GM12878 (cell line): ENCODE results near the gene TACC2. TPM values are rescaled to one million over a fixed set of nuclear protein-coding genes. Genes with fewer than 3 reads are reported as not detected.

Source experiments
- ATAC-seq: fragments of 200-7000 bp; cut with Tn5 transposase; 3 replicates; pipeline ENCODE4 v1.9.1; 2020; ENCODE audit warnings: mild to moderate bottlenecking, moderate library complexity
- BruUV-seq: library from RNA; stranded (reverse); fragments of 400-500 nt; replicated peaks from 2 replicates; lab custom pipeline; 2021; lab: Mats Ljungman, UMichigan
- CTCF ChIA-PET: fragments of 300-600 bp; sonication (Branson Sonifier 250); formaldehyde crosslinking; extraction: SDS; loops from one replicate; lab custom pipeline; 2021; ENCODE audit warnings: inconsistent platforms; lab: Yijun Ruan, JAX
- POLR2A ChIA-PET: fragments of 350-600 bp; formaldehyde crosslinking; extraction: SDS; loops from one replicate; lab custom pipeline; 2021; ENCODE audit warnings: inconsistent platforms; lab: Charles Lee
- RAD21 ChIA-PET: fragments of 300-600 bp; sonication (Branson Sonifier 250); formaldehyde crosslinking; loops from one replicate; lab custom pipeline; 2023; ENCODE audit warnings: antibody characterized with exemption; ENCODE audit not compliant: unreplicated experiment; lab: Charles Lee
- SMC1A ChIA-PET: fragments of 300-600 bp; sonication (Branson Sonifier 250); formaldehyde crosslinking; loops from one replicate; lab custom pipeline; 2023; ENCODE audit not compliant: unreplicated experiment, uncharacterized antibody; lab: Charles Lee
- DNase-seq: peaks from one replicate; pipeline ENCODE4 v3.0.0-alpha.2; 2011; ENCODE audit warnings: low read depth, low spot score
- FAIRE-seq: peaks from 3 replicates; lab custom pipeline; 2011; peaks lifted over from hg19 to GRCh38; lab: Jason Lieb, UNC
- H2AFZ ChIP-seq: 2 replicates; pipeline ENCODE4 v1.6.0; 2011; ENCODE audit warnings: low read depth, low read length, control low read depth; ENCODE audit not compliant: control insufficient read depth
- H3K27ac ChIP-seq: 2 replicates; pipeline ENCODE4 v1.5.1; 2011; ENCODE audit warnings: control low read depth; ENCODE audit not compliant: control insufficient read depth, insufficient read depth
- H3K27me3 ChIP-seq, 2 experiments: replicated peaks in 1 of 2; 2 replicates each; pipeline versions ENCODE4 v1.6.0 to v1.6.1; 2011; ENCODE audit warnings: low read length in 1 of 2; ENCODE audit not compliant: control insufficient read depth in 2 of 2, insufficient read depth in 2 of 2
- H3K36me3 ChIP-seq, 2 experiments: 2 replicates each; pipeline ENCODE4 v1.5.1; 2011; ENCODE audit warnings: low read length in 1 of 2; ENCODE audit not compliant: control insufficient read depth in 2 of 2, insufficient read depth in 2 of 2
- H3K4me1 ChIP-seq: 2 replicates; pipeline ENCODE4 v1.6.1; 2011; ENCODE audit warnings: mild to moderate bottlenecking, low read length, moderate library complexity, mixed read lengths; ENCODE audit not compliant: control insufficient read depth, insufficient read depth
- H3K4me2 ChIP-seq: 2 replicates; pipeline ENCODE4 v1.6.0; 2011; ENCODE audit warnings: control low read depth; ENCODE audit not compliant: control insufficient read depth, insufficient read depth
- H3K4me3 ChIP-seq: fragments of 200-600 bp; sonication (generic); 2 replicates; pipeline ENCODE4 v1.5.1; 2016
- H3K79me2 ChIP-seq: 2 replicates; pipeline ENCODE4 v1.6.0; 2011; ENCODE audit warnings: low read length; ENCODE audit not compliant: control insufficient read depth, insufficient read depth
- H3K9ac ChIP-seq: 2 replicates; pipeline ENCODE4 v1.8.0; 2011; ENCODE audit warnings: low read length, control low read depth, mixed read lengths; ENCODE audit not compliant: control insufficient read depth, insufficient read depth
- H3K9me3 ChIP-seq: replicated peaks from 3 replicates; pipeline ENCODE4 v1.5.1; 2011; ENCODE audit warnings: mild to moderate bottlenecking, low read length; ENCODE audit not compliant: control insufficient read depth, insufficient read depth
- H4K20me1 ChIP-seq: 2 replicates; pipeline ENCODE4 v1.6.0; 2011; ENCODE audit not compliant: control insufficient read depth, insufficient read depth
- DPF2 ChIP-seq: fragments of 450-650 bp; IDR thresholded peaks from 2 replicates; pipeline ENCODE4 v1.6.1; 2017; ENCODE audit warnings: mild to moderate bottlenecking
- NFYB ChIP-seq: IDR thresholded peaks from 2 replicates; pipeline ENCODE4 v1.6.1; 2011; ENCODE audit warnings: low read depth, mild to moderate bottlenecking, low read length, improper control_type of control experiment, moderate library complexity; ENCODE audit not compliant: insufficient read depth
- NRF1 ChIP-seq: conservative IDR thresholded peaks from 2 replicates; pipeline ENCODE4 v1.6.1; 2011; ENCODE audit warnings: mild to moderate bottlenecking, low read depth, low read length, improper control_type of control experiment
- PKNOX1 ChIP-seq: fragments of 450-650 bp; IDR thresholded peaks from 2 replicates; pipeline ENCODE4 v1.6.1; 2016; ENCODE audit warnings: mild to moderate bottlenecking
- WGBS: methylation state at CpG from one replicate; pipeline ENCODE4 v1.1.6; 2016; ENCODE audit warnings: low lambda C conversion rate; ENCODE audit not compliant: insufficient replicate concordance, insufficient coverage; ENCODE audit errors: missing lambda C conversion rate; 5-methylcytosine and 5-hydroxymethylcytosine counted together
- in situ Hi-C: fragments of 300-500 bp; cut with MboI; formaldehyde crosslinking; loops from 9 replicates; pipeline ENCODE4 v1.14.3; 2018; ENCODE audit warnings: mixed read lengths
- intact Hi-C: fragments of 100-400 bp; cut with micrococcal nuclease; formaldehyde crosslinking; loops from one replicate; pipeline ENCODE4 v1.14.2; 2022; ENCODE audit not compliant: unreplicated experiment
- polyA plus RNA-seq, 11 experiments: library from polyadenylated mRNA; depleted of rRNA in 4 of 11; unstranded in 6 of 11; stranded (reverse) in 5 of 11; fragments of >200 nt; fragmentation: Nextera tagmentation in 4 of 11; fragmentation: Illumina TruSeq in 1 of 11; extraction: Ambion mirVana in 4 of 11; extraction: Trizol in 1 of 11; gene quantifications; 1 replicate in 1 of 11; 2 replicates in 10 of 11; pipeline versions ENCODE4 v1.2.1 to v1.2.3, GENCODE V29; 2011 to 2016; ENCODE audit warnings: inconsistent platforms in 2 of 11, missing spikeins in 2 of 11, low read depth in 1 of 11
- total RNA-seq, 4 experiments: library from RNA; depleted of rRNA in 3 of 4; stranded (reverse); fragments of >200 nt in 3 of 4; fragmentation: Illumina TruSeq in 1 of 4; extraction: Trizol in 1 of 4; gene quantifications; 2 replicates each; pipeline versions ENCODE4 v1.2.1 to v1.2.3, GENCODE V29; 2013 to 2021
- TF ChIP-seq, protein P1 (sequence below): IDR thresholded peaks from 2 replicates; pipeline ENCODE4 v1.6.1; 2012; ENCODE audit warnings: low read depth, low read length, improper control_type of control experiment

TACC2 gene
- total and polyA plus RNA-seq, 10 of the 15 experiments (the other 5 are each of a cell fraction or from before 2014, with no cell fraction given) = 0.07 to 0.64 (median 0.13) TPM; not detected in 5

DNA sequence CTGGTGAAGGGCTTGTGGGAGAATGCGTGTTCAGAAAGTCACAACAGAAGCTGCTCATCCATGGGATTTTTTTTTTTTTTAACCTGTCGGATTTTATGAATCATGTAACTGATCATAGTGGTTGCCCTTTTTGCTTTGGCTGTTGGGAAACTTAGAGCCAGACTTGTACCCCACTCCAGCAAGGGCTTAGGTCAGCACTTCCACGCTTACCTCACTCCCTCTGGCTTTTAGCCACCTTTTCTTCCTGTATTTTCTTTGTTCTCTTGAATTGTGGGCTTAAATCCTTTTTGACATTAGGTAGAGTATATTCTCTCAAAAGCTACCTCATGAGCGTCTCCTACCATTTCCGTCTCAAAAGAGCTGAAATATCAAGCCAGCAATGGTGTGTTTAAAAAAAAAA, 168.5 kb downstream of the TACC2 start:
- in situ Hi-C loops = no loop called here
- BruUV-seq = no TSS peak
- FAIRE-seq = no peak

More for the DNA sequence above, 168.5 kb downstream of the TACC2 start:
- H3K27ac ChIP-seq = no peak overlapping the region
- H3K27me3 ChIP-seq = peaks cover 4 to 14% of the 10 kb centered on the region in 2 experiments
- H3K79me2 ChIP-seq = no peaks in the 10 kb centered on the region
- TF ChIP-seq PKNOX1 = no peak
- TF ChIP-seq NFYB = no peak
- no peak for TF ChIP-seq DPF2
- TF ChIP-seq, protein P1, sequence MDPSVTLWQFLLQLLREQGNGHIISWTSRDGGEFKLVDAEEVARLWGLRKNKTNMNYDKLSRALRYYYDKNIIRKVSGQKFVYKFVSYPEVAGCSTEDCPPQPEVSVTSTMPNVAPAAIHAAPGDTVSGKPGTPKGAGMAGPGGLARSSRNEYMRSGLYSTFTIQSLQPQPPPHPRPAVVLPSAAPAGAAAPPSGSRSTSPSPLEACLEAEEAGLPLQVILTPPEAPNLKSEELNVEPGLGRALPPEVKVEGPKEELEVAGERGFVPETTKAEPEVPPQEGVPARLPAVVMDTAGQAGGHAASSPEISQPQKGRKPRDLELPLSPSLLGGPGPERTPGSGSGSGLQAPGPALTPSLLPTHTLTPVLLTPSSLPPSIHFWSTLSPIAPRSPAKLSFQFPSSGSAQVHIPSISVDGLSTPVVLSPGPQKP = no peak
- no peak for TF ChIP-seq NRF1
- ChIA-PET POLR2A (no interaction called here), CTCF (no interaction called here), SMC1A (no interaction called here), RAD21 (no interaction called here)
- no peaks in the 10 kb centered on the region for H3K9me3 ChIP-seq
- H3K4me1 ChIP-seq = no peaks in the 10 kb centered on the region
- DNase-seq (no peak), ATAC-seq (no peak)
- no peak overlapping the region for H3K4me3 ChIP-seq
- H3K36me3 ChIP-seq = no peaks in the 10 kb centered on the region
- intact Hi-C loops = no loop called here
- no peak overlapping the region for H2AFZ ChIP-seq
- no peak overlapping the region for H3K4me2 ChIP-seq
- H3K9ac ChIP-seq = no peak overlapping the region
- no peaks in the 10 kb centered on the region for H4K20me1 ChIP-seq
- 26% methylated on average over 5 of the region's 5 CpGs for WGBS
